ENCODE measurements around the gene CTDSP2. TPM values are rescaled to one million over a fixed set of nuclear protein-coding genes. Genes with fewer than 3 reads are reported as not detected.

CTDSP2 gene
- total RNA-seq, 2 experiments from 2014 or later = 44.2 to 118 TPM

DNA sequence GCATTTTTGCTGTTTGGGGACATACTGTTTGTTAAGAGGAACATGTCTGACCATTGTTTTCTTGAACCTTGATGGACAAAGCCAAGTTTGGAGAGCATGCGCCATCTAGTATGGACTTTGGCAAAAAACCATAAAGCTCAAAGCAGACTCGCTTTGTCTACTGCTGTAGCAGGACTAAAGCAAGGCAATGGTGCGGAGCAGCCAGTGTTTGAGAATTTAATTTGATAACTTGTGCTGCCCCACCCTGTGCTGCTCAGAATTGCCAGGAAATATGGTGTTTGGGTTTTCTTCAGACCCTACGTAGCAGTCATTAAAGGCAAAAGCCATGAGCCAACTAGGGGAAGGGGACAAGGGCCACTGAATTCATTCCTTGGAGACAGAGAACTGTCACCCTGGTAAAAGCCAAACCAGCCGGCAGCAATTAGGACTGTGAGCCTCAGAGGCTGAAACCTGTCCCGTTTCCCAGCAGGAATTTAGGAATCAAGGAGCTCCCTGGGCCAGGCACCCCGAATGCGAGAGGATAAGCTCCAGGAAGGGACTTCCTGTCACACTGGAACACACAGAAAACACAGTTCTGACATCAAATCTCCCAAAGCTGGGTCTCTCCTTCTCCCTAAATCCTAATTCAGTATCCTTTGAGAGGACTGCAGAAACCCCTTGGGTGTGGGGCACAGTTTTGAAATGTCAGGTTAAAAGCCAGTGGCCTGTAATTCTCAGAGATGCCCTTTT lies 29.1 kb downstream of the CTDSP2 start:
- CTCF ChIA-PET (ENCODE audit: unreplicated experiment) = interaction anchor here (1.4 kb wide), 1 partner anchor 15 kb away, joined by 4 read pairs; no protein-coding TSS in a partner anchor
- BruUV-seq (replicated peaks) = no TSS peak
- TF ChIP-seq, protein P1, sequence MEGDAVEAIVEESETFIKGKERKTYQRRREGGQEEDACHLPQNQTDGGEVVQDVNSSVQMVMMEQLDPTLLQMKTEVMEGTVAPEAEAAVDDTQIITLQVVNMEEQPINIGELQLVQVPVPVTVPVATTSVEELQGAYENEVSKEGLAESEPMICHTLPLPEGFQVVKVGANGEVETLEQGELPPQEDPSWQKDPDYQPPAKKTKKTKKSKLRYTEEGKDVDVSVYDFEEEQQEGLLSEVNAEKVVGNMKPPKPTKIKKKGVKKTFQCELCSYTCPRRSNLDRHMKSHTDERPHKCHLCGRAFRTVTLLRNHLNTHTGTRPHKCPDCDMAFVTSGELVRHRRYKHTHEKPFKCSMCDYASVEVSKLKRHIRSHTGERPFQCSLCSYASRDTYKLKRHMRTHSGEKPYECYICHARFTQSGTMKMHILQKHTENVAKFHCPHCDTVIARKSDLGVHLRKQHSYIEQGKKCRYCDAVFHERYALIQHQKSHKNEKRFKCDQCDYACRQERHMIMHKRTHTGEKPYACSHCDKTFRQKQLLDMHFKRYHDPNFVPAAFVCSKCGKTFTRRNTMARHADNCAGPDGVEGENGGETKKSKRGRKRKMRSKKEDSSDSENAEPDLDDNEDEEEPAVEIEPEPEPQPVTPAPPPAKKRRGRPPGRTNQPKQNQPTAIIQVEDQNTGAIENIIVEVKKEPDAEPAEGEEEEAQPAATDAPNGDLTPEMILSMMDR (conservative IDR thresholded peaks at IDR 0.05; ENCODE audit: low read length) = no peak
- no peak for TF ChIP-seq EZH2phosphoT487 (IDR thresholded peaks at IDR 0.05; ENCODE audit: borderline replicate concordance, low read depth, low read length)
- POLR2A ChIA-PET = interaction anchor here (0.7 to 1.7 kb wide), 2 partner anchors 84 to 279 kb away, joined by 4 to 5 read pairs; no protein-coding TSS in a partner anchor
- Histone ChIP-seq H2AFZ (ENCODE audit: low read length) (no peak overlapping the region), H3K27ac (ENCODE audit: low read depth, low read length, poor library complexity, severe bottlenecking) (no peak overlapping the region), H3K9me3 (ENCODE audit: low read length) (no peaks in the 10 kb centered on the region), H3K4me3 (ENCODE audit: low read depth, low read length, poor library complexity, severe bottlenecking) (no peak overlapping the region), H3K4me2 (ENCODE audit: low read length) (no peak overlapping the region), H3K36me3 (ENCODE audit: insufficient read depth, low read length) (peaks cover 15% of the 10 kb centered on the region; the same call in 1 of the 2 replicates), H3K4me1 (ENCODE audit: insufficient read depth, low read length, poor library complexity, severe bottlenecking) (no peaks in the 10 kb centered on the region), H3K9me2 (ENCODE audit: insufficient read depth, low read length) (no peaks in the 10 kb centered on the region), H3K79me2 (ENCODE audit: insufficient read depth, low read depth, low read length) (no peaks in the 10 kb centered on the region), H4K20me1 (ENCODE audit: insufficient read depth, low read length) (no peaks in the 10 kb centered on the region)
- intact Hi-C loops (cut with micrococcal nuclease; ENCODE audit: unreplicated experiment) = no loop called here
- DNase-seq (ENCODE audit: low spot score) = no peak

DNA sequence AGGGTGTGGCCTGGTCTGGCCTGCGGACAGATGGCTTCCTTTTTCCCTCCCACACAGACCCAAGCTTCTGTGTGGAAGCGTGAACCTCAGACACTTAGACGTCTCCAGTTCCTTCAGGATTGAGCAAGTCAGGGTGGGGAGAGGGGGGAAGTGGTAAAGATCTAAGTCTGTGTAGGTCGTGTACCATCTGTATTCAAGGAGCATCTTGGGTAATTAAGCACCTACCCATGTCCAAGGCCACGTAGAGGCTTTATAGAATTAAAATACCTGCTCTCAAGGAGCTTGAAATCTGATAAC lies 29.7 kb downstream of the CTDSP2 start:
- Histone ChIP-seq H4K20me1 (ENCODE audit: insufficient read depth, low read length) (no peaks in the 10 kb centered on the region), H3K4me2 (ENCODE audit: low read length) (no peak overlapping the region)

More for the DNA sequence above, 29.7 kb downstream of the CTDSP2 start:
- H3K79me2 ChIP-seq (ENCODE audit: insufficient read depth, low read depth, low read length) = no peaks in the 10 kb centered on the region
- no peaks in the 10 kb centered on the region for H3K4me1 ChIP-seq (ENCODE audit: insufficient read depth, low read length, poor library complexity, severe bottlenecking)
- DNase-seq (ENCODE audit: low spot score) = no peak
- H3K36me3 ChIP-seq (ENCODE audit: insufficient read depth, low read length) = peaks cover 13% of the 10 kb centered on the region; the same call in 1 of the 2 replicates
- BruUV-seq (replicated peaks) = no TSS peak
- no peaks in the 10 kb centered on the region for H3K9me3 ChIP-seq (ENCODE audit: low read length)
- H3K4me3 ChIP-seq (ENCODE audit: low read depth, low read length, poor library complexity, severe bottlenecking) = no peak overlapping the region
- H3K27ac ChIP-seq (ENCODE audit: low read depth, low read length, poor library complexity, severe bottlenecking) = no peak overlapping the region
- POLR2A ChIA-PET = no interaction called here
- H3K9me2 ChIP-seq (ENCODE audit: insufficient read depth, low read length) = no peaks in the 10 kb centered on the region
- no peak for TF ChIP-seq EZH2phosphoT487 (IDR thresholded peaks at IDR 0.05; ENCODE audit: borderline replicate concordance, low read depth, low read length)
- TF ChIP-seq, protein P1 (conservative IDR thresholded peaks at IDR 0.05; ENCODE audit: low read length) = no peak
- intact Hi-C loops (cut with micrococcal nuclease; ENCODE audit: unreplicated experiment) = no loop called here
- CTCF ChIA-PET (ENCODE audit: unreplicated experiment) = no interaction called here
- H2AFZ ChIP-seq (ENCODE audit: low read length) = no peak overlapping the region
